HUES6 (cell line): ENCODE data around the gene ZMYM5.
"Not testable (repeated sequence)": the region's sequence is repeated elsewhere in the genome, so short reads cannot be mapped to it uniquely, and the experiment has no call there.

Experiments
- H3K27ac ChIP-seq: 2 replicates; pipeline ENCODE4 v1.7.0; 2013; ENCODE audit warnings: low read depth, mild to moderate bottlenecking, low read length, inconsistent platforms
- H3K27me3 ChIP-seq: 2 replicates; pipeline ENCODE4 v1.6.1; 2013; ENCODE audit warnings: low read length; ENCODE audit not compliant: control insufficient read depth, insufficient read depth
- H3K36me3 ChIP-seq: 2 replicates; pipeline ENCODE4 v1.6.1; 2013; ENCODE audit warnings: low read length; ENCODE audit not compliant: control insufficient read depth, insufficient read depth
- H3K4me1 ChIP-seq: 2 replicates; pipeline ENCODE4 v1.6.1; 2013; ENCODE audit warnings: low read length; ENCODE audit not compliant: control insufficient read depth, insufficient read depth
- H3K4me3 ChIP-seq: 2 replicates; pipeline ENCODE4 v1.5.1; 2013; ENCODE audit warnings: low read depth, low read length
- H3K9ac ChIP-seq: one replicate; pipeline ENCODE4 v1.6.1; 2013; ENCODE audit warnings: mild to moderate bottlenecking, low read length
- H3K9me3 ChIP-seq: 2 replicates; pipeline ENCODE4 v1.6.1; 2013; ENCODE audit warnings: low read depth, low read length; ENCODE audit not compliant: control insufficient read depth, insufficient read depth

Gene ZMYM5

DNA sequence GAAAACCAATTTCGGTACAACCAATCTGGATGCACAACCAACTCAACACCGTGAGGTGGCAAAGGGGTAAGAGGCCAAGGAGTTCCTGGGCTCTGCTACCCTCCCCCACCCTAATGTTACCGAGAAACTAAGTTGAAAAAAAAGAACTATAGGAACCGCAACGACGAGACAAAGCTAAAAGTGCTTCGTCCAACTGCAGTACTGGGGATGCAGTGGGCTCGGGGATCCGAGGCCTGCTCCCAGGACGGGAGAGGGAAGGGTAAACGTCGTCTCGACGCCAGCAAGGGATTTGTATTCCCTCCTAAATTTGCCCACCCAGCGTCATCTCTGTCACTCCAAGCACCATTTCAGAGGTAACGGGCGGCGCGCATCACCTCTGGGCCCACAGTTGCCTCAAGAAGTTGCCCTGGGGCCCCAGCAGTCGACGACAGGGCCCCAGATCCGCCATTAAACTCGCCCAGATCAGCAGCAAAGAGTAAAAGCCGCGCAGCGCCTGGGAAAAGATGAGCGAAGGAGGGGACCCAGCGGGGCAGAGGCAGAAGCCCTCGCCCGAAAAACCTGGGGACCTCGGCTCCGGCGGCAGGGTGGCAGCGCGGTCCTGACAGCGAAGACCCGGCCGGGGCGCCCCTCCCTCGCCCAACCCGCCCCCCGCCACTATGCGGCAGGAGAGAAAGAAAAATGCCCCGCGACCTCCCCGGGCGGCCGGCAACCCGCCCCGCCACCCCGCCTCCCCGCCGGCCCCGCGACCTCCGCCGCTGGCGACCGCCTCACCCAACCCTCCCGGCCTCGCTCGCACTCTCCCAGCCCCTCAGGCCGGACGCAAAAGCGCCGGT is 752 bp downstream of the ZMYM5 start:
- Histone ChIP-seq H3K4me3 (peak overlapping the region; percentile 94), H3K27me3 (no peaks in the 10 kb centered on the region), H3K9ac (peak overlapping the region; percentile 93), H3K9me3 (no peaks in the 10 kb centered on the region), H3K27ac (peak overlapping the region; percentile 78; the same call in 1 of the 2 replicates), H3K4me1 (peaks cover 10% of the 10 kb centered on the region; the same call in 1 of the 2 replicates), H3K36me3 (peaks cover 15% of the 10 kb centered on the region)

DNA sequence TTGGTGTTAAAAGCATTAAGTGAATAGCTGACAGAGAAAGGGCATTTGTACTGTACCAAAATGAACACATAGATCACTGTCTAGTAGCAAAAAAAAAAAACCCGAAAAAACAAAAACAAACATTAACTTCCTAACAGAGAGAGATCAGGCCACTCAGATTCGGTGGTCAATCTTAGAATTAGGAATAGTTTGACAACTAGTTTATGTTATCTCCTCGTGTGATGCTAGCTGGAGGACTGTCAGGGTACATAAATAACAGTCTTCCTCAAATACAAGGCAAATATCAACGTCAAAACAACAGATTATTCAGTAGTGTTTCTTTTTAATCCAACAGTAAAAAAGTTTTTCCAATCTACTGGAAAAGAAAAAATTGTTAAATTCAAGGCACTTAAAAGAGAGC is 1.7 kb downstream of the ZMYM5 start:
- peaks cover 15% of the 10 kb centered on the region for H3K36me3 ChIP-seq
- H3K9ac ChIP-seq: no peak overlapping the region
- H3K4me3 ChIP-seq: peak overlapping the region; percentile 94
- no peaks in the 10 kb centered on the region for H3K9me3 ChIP-seq
- no peaks in the 10 kb centered on the region for H3K27me3 ChIP-seq
- no peak overlapping the region for H3K27ac ChIP-seq
- peaks cover 10% of the 10 kb centered on the region; the same call in 1 of the 2 replicates for H3K4me1 ChIP-seq

DNA sequence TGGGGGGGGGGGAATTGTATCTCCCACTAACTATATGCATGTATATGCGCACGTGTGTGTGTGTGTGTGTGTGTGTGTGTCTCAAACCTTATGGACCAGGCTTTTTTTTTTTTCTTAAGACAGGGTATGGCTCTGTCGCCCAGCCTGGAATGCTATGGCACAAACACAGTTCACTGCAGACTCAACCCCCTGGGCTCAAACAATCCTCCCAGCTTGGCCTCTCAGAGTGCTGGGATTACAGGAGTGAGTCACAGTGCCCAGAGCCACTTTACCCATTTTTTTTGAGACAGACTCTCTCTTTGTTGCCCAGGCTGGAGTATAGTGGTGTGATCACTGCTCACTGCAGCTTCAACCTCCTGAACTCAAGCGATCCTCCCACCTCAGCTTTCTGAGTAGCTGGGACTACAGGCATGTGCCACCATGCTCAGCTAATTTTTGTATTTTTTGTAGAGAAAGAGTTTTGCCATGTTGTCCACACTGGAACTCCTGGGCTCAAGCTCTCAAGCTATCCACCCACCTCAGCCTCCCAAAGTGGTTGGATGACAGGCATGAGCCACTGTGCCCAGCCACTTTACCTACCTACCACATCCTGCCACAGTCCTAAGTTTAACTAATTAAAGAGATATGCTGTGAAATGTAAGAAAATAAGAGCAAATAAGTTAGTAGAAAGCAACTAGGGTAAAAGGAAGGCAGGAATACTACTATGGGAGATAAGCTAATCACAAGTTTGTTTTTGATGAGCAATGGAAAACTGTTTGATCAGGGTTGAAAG is 2.4 kb downstream of the ZMYM5 start:
- H3K27ac ChIP-seq: no peak overlapping the region
- H3K4me1 ChIP-seq: peaks cover 10% of the 10 kb centered on the region; the same call in 1 of the 2 replicates
- no peak overlapping the region for H3K9ac ChIP-seq
- H3K27me3 ChIP-seq: no peaks in the 10 kb centered on the region
- H3K36me3 ChIP-seq: peaks cover 17% of the 10 kb centered on the region
- H3K4me3 ChIP-seq: no peak overlapping the region; the same call in 1 of the 2 replicates
- no peaks in the 10 kb centered on the region for H3K9me3 ChIP-seq

DNA sequence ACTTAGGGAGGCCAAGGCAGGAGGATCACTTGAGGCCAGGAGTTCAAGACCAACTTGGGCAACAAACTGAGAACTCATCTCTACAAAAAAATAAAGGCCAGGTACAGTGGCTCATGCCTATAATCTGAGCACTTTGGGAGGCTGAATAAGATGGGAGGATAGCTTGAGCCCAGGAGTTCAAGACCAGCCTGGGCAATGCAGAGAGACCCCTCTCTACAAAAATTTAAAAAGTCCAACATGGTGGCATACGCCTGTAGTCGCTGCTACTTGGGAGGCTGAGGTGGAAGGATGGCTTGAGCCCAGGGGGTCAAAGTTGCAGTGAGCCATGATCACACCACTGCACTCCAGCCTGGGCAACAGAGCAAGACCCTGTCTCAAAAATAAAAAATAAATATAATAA is 5.8 kb downstream of the ZMYM5 start:
- H3K27ac ChIP-seq, H3K9me3 ChIP-seq, H3K27me3 ChIP-seq, H3K4me1 ChIP-seq, H3K4me3 ChIP-seq, H3K9ac ChIP-seq: not testable (repeated sequence)
- H3K36me3 ChIP-seq: peaks cover 19% of the 10 kb centered on the region

DNA sequence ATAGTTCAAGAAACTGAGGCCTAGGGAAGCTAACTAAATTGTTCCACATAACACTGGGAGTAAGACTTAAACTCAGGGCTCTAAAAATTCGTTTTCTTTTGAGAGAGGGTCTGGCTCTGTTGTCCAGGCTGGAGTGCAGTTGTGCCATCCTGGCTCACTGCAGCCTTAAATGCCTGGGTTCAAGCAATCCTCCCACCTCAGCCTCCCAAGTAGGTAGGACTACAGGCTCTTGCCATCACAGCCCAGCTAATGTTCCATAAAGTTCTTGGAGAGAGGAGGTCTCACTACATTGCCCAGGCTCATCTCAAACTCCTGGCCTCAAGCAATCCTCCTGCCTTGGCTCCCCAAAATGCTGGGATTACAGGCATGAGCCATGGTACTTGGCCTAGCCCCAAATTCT is 10.7 kb downstream of the ZMYM5 start:
- no peak overlapping the region for H3K9ac ChIP-seq
- no peak overlapping the region for H3K27ac ChIP-seq
- no peaks in the 10 kb centered on the region for H3K4me1 ChIP-seq
- no peak overlapping the region for H3K4me3 ChIP-seq
- peaks cover 33% of the 10 kb centered on the region for H3K36me3 ChIP-seq
- H3K9me3 ChIP-seq: no peaks in the 10 kb centered on the region
- H3K27me3 ChIP-seq: no peaks in the 10 kb centered on the region

DNA sequence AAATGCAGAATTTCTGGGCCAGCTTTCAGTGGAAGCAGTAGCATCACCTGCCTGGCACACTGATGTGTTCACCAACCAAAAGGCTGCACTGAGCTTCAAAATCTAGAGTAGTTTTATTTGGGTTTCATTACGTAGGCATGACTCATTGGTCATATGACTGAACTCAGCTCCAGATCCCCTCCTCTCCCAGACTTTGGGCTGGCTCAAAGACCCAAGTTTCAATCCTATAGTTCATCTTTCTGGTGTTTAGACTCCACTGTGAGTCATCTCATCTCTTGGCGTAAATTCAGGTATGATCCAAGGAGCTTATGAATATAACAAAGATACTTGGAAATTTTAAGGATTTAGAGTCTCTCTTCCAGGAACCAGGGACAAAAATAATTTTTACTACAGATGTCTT is 17.7 kb downstream of the ZMYM5 start:
- Histone ChIP-seq H3K36me3 (peaks cover 22% of the 10 kb centered on the region), H3K27me3 (no peaks in the 10 kb centered on the region), H3K4me3 (no peak overlapping the region), H3K4me1 (peaks cover 10% of the 10 kb centered on the region), H3K9ac (no peak overlapping the region), H3K9me3 (no peaks in the 10 kb centered on the region), H3K27ac (0 out of 2 replicates have a peak overlapping the region, but pooled peaks have one; percentile 7)

DNA sequence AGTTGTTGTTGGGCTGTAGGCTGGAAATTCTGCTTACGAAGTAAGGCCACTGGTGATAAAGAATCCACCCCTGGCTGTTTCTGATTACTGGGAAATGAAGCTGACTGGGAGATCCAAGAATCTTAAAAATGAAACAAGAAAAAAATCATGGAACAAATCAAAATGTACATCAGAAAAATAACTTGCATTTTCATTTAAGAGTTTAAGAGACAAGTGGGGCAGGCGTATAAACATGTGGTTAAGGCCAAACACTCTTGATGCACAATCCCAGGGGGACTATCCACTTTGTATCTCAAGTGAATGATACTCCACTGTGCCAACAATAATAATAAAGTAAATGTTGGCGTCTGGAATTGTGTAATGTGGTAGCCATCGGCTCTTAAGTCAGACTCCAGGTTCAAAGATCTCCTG is 24.6 kb downstream of the ZMYM5 start:
- Histone ChIP-seq H3K4me1 (no peaks in the 10 kb centered on the region), H3K36me3 (peaks cover 41% of the 10 kb centered on the region), H3K4me3 (no peak overlapping the region), H3K27ac (no peak overlapping the region), H3K9ac (no peak overlapping the region), H3K9me3 (no peaks in the 10 kb centered on the region), H3K27me3 (no peaks in the 10 kb centered on the region)

DNA sequence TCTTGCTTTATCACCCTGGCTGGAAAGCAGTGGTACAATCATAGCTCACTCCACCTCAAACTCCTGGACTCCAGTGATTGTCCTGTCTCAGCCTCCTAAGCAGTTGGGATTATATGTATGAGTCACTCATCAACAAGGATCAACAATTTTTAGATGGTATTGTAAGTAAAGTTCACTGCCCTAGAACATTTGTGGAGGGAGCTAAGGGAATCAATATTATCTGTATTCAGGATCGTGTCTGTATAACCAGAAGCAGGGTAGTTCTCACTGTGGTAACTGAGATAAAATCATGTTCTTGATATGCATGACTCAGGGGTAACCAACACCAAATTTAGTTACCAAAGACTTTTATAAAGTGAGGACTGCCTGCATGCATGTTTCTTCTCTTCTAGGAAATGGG is 27.0 kb downstream of the ZMYM5 start:
- no peaks in the 10 kb centered on the region for H3K4me1 ChIP-seq
- H3K4me3 ChIP-seq: no peak overlapping the region
- H3K27me3 ChIP-seq: no peaks in the 10 kb centered on the region
- peaks cover 58% of the 10 kb centered on the region for H3K36me3 ChIP-seq
- H3K27ac ChIP-seq: no peak overlapping the region
- no peaks in the 10 kb centered on the region for H3K9me3 ChIP-seq
- H3K9ac ChIP-seq: no peak overlapping the region

DNA sequence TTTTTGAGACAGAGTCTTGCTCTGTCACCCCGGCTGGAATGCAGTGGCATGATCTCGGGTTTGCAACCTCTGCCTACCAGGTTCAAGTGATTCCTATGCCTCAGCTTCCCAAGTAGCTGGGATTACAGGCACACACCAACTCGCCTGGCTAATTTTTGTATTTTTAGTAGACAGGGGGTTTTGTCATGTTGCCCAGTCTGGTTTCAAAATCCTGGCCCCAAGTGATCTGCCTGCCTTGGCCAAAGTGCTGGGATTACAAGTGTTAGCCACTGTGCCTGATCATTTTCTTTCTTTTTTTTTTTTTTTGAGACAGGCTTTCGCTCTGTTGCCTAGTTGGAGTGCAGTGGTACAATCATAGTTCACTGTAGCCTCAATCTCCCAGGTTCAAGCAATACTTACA is 28.7 kb downstream of the ZMYM5 start:
- H3K27ac ChIP-seq: no peak overlapping the region
- no peak overlapping the region for H3K4me3 ChIP-seq
- no peaks in the 10 kb centered on the region for H3K27me3 ChIP-seq
- no peaks in the 10 kb centered on the region for H3K9me3 ChIP-seq
- H3K9ac ChIP-seq: no peak overlapping the region
- H3K36me3 ChIP-seq: peaks cover 66% of the 10 kb centered on the region
- no peaks in the 10 kb centered on the region for H3K4me1 ChIP-seq

DNA sequence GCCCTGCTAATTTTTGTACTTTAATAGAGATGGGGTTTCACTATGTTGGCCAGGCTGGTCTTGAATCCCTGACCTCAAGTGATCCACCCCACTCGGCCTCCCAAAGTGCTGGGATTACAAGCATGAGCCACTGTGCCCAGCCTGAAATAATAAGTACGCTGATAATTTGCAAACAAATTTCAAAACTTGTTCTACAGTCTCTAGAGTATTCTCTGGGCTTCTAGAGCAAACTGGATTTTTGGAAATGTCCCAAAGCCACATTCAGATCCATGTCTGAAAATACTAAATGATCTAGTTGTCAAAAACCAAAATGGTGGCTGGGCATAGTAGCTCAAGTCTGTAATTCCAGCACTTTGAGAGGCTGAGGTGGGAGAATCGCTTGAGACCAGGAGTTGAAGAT is 40.8 kb downstream of the ZMYM5 start:
- Histone ChIP-seq H3K36me3 (peaks cover 31% of the 10 kb centered on the region), H3K4me3 (no peak overlapping the region), H3K27ac (no peak overlapping the region), H3K4me1 (no peaks in the 10 kb centered on the region), H3K9me3 (peaks cover 2% of the 10 kb centered on the region; the same call in 1 of the 2 replicates), H3K9ac (no peak overlapping the region), H3K27me3 (no peaks in the 10 kb centered on the region)

DNA sequence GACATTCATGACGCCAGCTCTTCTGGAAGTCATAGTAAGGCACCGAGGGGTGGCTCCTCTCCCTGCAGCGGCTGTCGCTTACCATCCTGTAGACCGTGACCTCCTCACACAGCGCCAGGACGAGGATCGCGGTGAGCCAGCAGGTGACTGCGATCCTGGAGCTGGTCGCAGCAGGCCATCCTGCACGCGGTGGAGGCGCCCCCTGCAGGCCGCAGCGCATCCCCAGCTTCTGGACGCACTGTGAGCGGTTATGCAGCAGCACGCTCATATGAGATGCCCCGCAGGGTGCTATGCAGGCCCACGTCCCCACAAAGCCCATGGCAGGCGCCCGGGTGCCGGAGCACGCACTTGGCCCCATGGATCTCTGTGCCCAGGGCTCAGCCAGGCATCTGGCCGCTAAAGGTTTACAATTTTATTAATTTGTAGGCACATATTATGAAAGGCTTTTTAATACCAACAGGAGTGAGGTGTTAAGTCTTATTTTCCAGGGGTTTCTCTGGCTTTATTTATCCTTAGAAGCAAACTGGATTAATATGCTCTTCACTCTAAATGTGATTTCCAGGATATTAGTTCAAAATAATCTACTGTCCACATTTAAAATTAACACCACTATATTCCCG is 45.1 kb downstream of the ZMYM5 start:
- H3K36me3 ChIP-seq: peaks cover 20% of the 10 kb centered on the region

More for the DNA sequence above, 45.1 kb downstream of the ZMYM5 start:
- no peak overlapping the region for H3K27ac ChIP-seq
- H3K4me1 ChIP-seq: no peaks in the 10 kb centered on the region
- H3K9ac ChIP-seq: no peak overlapping the region
- no peaks in the 10 kb centered on the region for H3K27me3 ChIP-seq
- H3K9me3 ChIP-seq: peaks cover 2% of the 10 kb centered on the region; the same call in 1 of the 2 replicates
- no peak overlapping the region for H3K4me3 ChIP-seq
